SU-DHL-6 (cell line): ENCODE data around the gene GPS2.

ENCODE experiments used
- H2AFZ ChIP-seq: fragments of 200-600 bp; sonication (generic); 2 replicates; pipeline ENCODE4 v1.6.1; 2014; ENCODE audit warnings: low read depth, mild to moderate bottlenecking, moderate library complexity, mixed read lengths, antibody characterized with exemption, low read length; ENCODE audit not compliant: severe bottlenecking
- H3F3A ChIP-seq: fragments of 200-600 bp; shearing (Covaris generic); 2 replicates; pipeline ENCODE4 v1.6.0; 2016; ENCODE audit warnings: antibody characterized with exemption, mild to moderate bottlenecking; ENCODE audit not compliant: insufficient read depth
- H3K27ac ChIP-seq: fragments of 200-600 bp; sonication (generic); 2 replicates; pipeline ENCODE4 v1.5.1; 2016; ENCODE audit warnings: low read depth, mild to moderate bottlenecking, low read length, moderate library complexity, mixed read lengths
- H3K27me3 ChIP-seq: fragments of 200-600 bp; sonication (generic), shearing (Covaris generic); 2 replicates; pipeline ENCODE4 v1.6.0; 2014; ENCODE audit warnings: mild to moderate bottlenecking, low read length
- H3K36me3 ChIP-seq: fragments of 200-600 bp; sonication (generic); 2 replicates; pipeline ENCODE4 v1.6.1; 2014; ENCODE audit warnings: mild to moderate bottlenecking, low read length, mixed read lengths
- H3K4me2 ChIP-seq: fragments of 300-600, 200-600 bp; shearing (Covaris generic), sonication (generic); 2 replicates; pipeline ENCODE4 v1.6.0; 2014; ENCODE audit warnings: low read length, low read depth, mild to moderate bottlenecking; ENCODE audit not compliant: poor library complexity, severe bottlenecking
- H3K4me3 ChIP-seq: fragments of 200-600 bp; sonication (generic); 2 replicates; pipeline ENCODE4 v1.5.1; 2014; ENCODE audit warnings: antibody characterized with exemption, low read length, mild to moderate bottlenecking, mixed read lengths; ENCODE audit not compliant: insufficient read depth, poor library complexity, severe bottlenecking
- H3K79me2 ChIP-seq: fragments of 200-600 bp; sonication (generic); 2 replicates; pipeline ENCODE4 v1.6.1; 2014; ENCODE audit warnings: mild to moderate bottlenecking, low read length, moderate library complexity; ENCODE audit not compliant: insufficient read depth
- H3K9ac ChIP-seq: fragments of 200-600 bp; sonication (generic); 2 replicates; pipeline ENCODE4 v1.7.0; 2014; ENCODE audit warnings: mild to moderate bottlenecking, low read length
- H3K9me2 ChIP-seq: fragments of 200-600 bp; sonication (generic); replicated peaks from 2 replicates; pipeline ENCODE4 v1.6.1; 2014; ENCODE audit warnings: low read length; ENCODE audit not compliant: insufficient read depth
- H3K9me3 ChIP-seq: fragments of 200-600 bp; sonication (generic); 2 replicates; pipeline ENCODE4 v1.6.1; 2014; ENCODE audit warnings: low read length, mixed read lengths; ENCODE audit not compliant: insufficient read depth
- H4K20me1 ChIP-seq: fragments of 200-600 bp; sonication (generic); 2 replicates; pipeline ENCODE4 v1.6.1; 2014; ENCODE audit warnings: low read depth, mild to moderate bottlenecking, antibody characterized with exemption, low read length, moderate library complexity, mixed read lengths
- EZH2phosphoT487 ChIP-seq: fragments of 200-600 bp; sonication (generic), shearing (Covaris generic); conservative IDR thresholded peaks from 2 replicates; pipeline ENCODE4 v1.6.1; 2018; ENCODE audit warnings: mild to moderate bottlenecking, antibody characterized with exemption, low read length, moderate library complexity, mixed read lengths
- TF ChIP-seq, protein P1 (sequence below): fragments of 200-600 bp; sonication (generic); IDR thresholded peaks from one replicate; pipeline ENCODE4 v1.5.1; 2017; ENCODE audit warnings: antibody characterized with exemption, mild to moderate bottlenecking, low read length, moderate library complexity; ENCODE audit not compliant: insufficient read depth, poor library complexity, severe bottlenecking

Gene GPS2

DNA sequence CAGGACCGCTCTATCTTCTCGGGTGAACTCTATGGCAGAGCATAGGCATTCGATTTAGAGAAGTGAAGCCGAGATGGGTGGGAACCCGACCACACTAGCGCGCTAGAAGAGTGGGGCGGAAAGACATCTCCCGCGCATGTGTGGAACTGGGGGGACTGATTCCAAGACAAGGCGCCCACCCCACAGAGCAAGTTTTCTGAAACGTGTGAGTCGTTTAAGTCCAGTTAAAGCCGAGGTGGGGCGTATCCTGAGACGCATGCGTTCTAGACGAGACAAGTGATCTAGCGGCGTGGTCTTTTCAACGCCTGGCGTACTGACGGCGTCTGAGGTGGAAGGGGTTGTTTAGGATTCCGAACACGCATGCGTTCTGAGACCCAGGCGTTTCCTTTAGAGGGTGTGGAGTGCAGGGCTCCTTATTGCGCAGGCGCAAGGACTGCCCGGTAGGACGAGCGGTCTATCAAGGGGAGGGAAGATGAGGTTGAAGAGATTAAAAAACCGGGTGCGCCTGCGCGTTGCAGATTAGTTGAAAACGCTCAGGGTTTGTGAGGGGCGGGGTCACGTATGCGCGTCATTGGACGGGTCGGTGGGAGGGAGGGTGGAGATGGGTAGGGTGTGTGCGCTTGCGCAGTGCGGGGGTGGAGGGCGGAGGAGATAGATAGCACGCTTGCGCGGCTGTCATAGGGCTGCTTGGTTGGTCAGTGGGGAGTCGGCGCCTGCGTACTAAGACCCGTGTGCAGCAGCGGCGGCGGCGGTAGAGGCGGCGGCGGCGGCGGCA is 8.1 kb downstream of the GPS2 start, which contains the start of gene EIF5A:
EIF5A (plus strand) TSS at position 718 of the 775 bp plus-strand sequence. CDS start 2,008 bp downstream, outside the sequence.
- TF ChIP-seq, protein P1, sequence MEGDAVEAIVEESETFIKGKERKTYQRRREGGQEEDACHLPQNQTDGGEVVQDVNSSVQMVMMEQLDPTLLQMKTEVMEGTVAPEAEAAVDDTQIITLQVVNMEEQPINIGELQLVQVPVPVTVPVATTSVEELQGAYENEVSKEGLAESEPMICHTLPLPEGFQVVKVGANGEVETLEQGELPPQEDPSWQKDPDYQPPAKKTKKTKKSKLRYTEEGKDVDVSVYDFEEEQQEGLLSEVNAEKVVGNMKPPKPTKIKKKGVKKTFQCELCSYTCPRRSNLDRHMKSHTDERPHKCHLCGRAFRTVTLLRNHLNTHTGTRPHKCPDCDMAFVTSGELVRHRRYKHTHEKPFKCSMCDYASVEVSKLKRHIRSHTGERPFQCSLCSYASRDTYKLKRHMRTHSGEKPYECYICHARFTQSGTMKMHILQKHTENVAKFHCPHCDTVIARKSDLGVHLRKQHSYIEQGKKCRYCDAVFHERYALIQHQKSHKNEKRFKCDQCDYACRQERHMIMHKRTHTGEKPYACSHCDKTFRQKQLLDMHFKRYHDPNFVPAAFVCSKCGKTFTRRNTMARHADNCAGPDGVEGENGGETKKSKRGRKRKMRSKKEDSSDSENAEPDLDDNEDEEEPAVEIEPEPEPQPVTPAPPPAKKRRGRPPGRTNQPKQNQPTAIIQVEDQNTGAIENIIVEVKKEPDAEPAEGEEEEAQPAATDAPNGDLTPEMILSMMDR: no peak
- no peak for TF ChIP-seq EZH2phosphoT487

DNA sequence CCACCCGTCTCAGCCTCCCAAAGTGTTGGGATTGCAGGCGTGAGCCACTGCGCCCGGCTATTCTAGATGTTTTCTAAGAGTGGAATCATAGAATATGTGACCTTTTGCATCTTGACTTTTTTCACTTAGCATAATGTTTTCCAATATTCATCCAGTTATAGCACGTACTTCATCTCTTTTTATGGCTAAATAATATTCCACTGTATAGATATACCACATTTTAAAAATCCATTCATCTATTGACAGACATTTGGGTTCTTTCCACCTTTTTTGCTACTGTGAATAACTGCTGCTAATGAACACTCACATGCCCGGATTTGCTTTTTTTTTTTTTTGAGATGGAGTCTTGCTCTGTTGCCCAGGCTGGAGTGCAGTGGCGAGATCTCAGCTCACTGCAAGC is 11.0 kb downstream of the GPS2 start:
- TF ChIP-seq, protein P1: no peak
- no peak for TF ChIP-seq EZH2phosphoT487
- H3F3A ChIP-seq: peaks cover 18% of the 10 kb centered on the region
- H3K27ac ChIP-seq: no peak overlapping the region
- H3K36me3 ChIP-seq: peaks cover 6% of the 10 kb centered on the region
- H3K9me3 ChIP-seq: no peaks in the 10 kb centered on the region
- H4K20me1 ChIP-seq: peaks cover 2% of the 10 kb centered on the region
- no peak overlapping the region for H3K4me3 ChIP-seq
- no peaks in the 10 kb centered on the region for H3K27me3 ChIP-seq
- no peak overlapping the region for H3K4me2 ChIP-seq
- H2AFZ ChIP-seq: no peak overlapping the region
- no peak overlapping the region for H3K9ac ChIP-seq
- H3K79me2 ChIP-seq: peaks cover 18% of the 10 kb centered on the region
- no peaks in the 10 kb centered on the region for H3K9me2 ChIP-seq

More for the DNA sequence above, 8.1 kb downstream of the GPS2 start, which contains the start of gene EIF5A:
- Histone ChIP-seq H3K4me3 (peak within 1 kb of the TSS; percentile 86), H3F3A (peaks cover 43% of the 10 kb centered on the region), H3K36me3 (peaks cover 24% of the 10 kb centered on the region), H3K27ac (peak within 1 kb of the TSS; percentile 93), H3K9me2 (no peaks in the 10 kb centered on the region), H3K9ac (peak within 1 kb of the TSS; percentile 96), H4K20me1 (peaks cover 19% of the 10 kb centered on the region), H3K9me3 (no peaks in the 10 kb centered on the region), H3K4me2 (peak within 1 kb of the TSS; percentile 88), H3K79me2 (peaks cover 38% of the 10 kb centered on the region), H2AFZ (peak within 1 kb of the TSS; percentile 91), H3K27me3 (no peaks in the 10 kb centered on the region)

DNA sequence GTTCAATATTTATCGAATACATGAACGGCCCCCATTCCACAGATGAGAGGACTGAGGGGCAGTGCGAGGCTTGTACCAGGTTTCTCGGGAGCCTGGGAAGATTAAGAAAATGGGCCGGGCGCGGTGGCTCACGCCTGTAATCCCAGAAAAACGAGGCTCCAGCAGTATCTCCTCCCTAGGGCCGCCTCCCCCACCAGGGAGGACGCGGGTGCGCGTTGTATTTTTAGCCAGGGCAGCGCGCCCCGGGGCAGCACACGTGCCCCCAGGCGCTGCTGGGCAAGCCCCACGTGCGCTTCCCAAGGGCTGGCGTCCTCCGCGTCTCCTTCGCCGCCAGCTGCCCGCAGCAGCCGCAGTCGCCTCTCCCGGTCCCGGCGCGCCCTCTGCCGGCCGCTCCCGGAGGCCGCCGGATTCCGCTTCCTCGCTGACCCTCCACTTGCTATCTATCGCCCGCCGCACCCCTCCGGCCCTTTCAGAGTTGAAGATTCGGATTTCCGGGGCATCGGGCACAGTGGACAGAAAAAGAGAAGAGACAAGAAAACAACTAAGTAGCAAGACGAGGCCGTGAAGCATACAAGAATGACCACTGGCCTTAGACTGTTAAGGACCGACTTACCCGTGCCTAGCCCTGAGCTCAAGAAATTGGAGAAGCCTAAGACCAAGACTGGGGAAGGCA is 18.8 kb downstream of the GPS2 start:
- Histone ChIP-seq H4K20me1 (no peaks in the 10 kb centered on the region), H3K9ac (no peak overlapping the region), H3K27me3 (no peaks in the 10 kb centered on the region), H3K79me2 (no peaks in the 10 kb centered on the region), H3K36me3 (no peaks in the 10 kb centered on the region), H3K9me2 (no peaks in the 10 kb centered on the region), H3K9me3 (no peaks in the 10 kb centered on the region), H3K27ac (no peak overlapping the region), H3K4me2 (peak overlapping the region; percentile 30), H2AFZ (peak overlapping the region; percentile 42), H3F3A (no peaks in the 10 kb centered on the region), H3K4me3 (no peak overlapping the region)
- TF ChIP-seq, protein P1: peak; percentile 89
- TF ChIP-seq EZH2phosphoT487: no peak
